Heart left ventricle (tissue), 13 donors: ENCODE measurements around the gene ZNF783.

Experiments
- POLR2A ChIP-seq, 2 donors: fragments of 450-650 bp; IDR thresholded peaks; one replicate each; pipeline ENCODE4 v1.6.1; 2017; ENCODE audit warnings: antibody characterized with exemption in 2 of 2, mild to moderate bottlenecking in 2 of 2, moderate library complexity in 2 of 2
- TF ChIP-seq, protein P1 (sequence below), 12 donors: fragments of 200-600 bp; sonication (generic) in 4 of 12; IDR thresholded peaks; one replicate each; pipeline versions ENCODE4 v1.5.0 to v1.8.0; 2018 to 2022; ENCODE audit warnings: antibody characterized with exemption in 12 of 12, mild to moderate bottlenecking in 5 of 12
- donor health status: ischemic (EF 13 %, LVEDD 7.1; RV severe dilation, severe dysfunction).
- donor health status: DM: no; HTN: yes; CAD: no.
- donor health status: DM: no; HTN: no; CAD: no.
- donor health status: ischemic (EF 25% LVEDD 6.9; RV normal size, moderate dysfunction).
- donor health status: ischemic (EF 25% LVEDD 5.7; RV mildly dilated, moderate dysfunction).
- donor health status: ischemic (EF 35%, LVEDD 5.7; RV mildly dilated, moderate dysfunction).
- donor health status: nonischemic (EF 11% LVEDD 7.7; RV severe dilation, severe dysfunction).
- donor health status: DM: yes; HTN: yes; CAD: no.
- donor health status: PGD.
- donor health status: ischemic (EF 29% LVEDD 5.4; RV normal size, mild dysfunction).
- donor health status: nonischemic (EF 23%, LVEDD 6.1; RV moderate dilation, normal function).

DNA sequence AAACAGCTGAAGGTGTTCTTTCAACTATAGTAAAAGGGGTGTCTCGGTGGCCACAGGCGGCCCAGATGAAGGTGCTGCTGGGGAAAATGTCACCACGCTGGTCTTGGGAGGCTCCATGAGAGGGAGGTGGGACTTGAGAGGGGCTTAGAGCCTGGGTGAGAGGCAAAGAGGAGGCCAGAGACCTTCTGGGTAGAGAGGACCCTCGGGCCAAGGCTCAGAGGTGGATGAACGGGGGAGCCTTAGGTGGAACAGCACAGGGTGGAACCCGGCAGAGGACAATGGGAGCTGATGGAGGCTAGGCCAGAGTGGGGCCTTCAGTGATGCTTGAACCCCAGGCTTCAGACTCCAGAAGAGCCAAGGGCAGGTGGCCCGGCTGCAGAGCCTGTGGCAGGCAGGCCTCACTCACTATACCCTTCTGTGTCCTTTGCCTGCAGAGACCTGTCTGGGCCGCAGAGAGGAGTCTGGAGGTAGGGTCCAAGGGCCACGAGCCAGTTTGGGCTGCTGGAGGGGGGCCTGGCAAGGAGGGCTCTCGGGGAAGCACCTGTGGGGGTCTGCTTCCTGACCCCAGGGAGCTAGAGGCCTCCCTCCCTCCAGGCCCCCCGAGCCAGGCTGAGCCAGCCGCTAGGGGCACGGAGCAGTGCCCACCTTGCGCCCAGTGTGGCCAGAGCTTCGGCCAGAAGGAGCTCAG, 32.1 kb downstream of the ZNF783 start:
- TF ChIP-seq, protein P1, sequence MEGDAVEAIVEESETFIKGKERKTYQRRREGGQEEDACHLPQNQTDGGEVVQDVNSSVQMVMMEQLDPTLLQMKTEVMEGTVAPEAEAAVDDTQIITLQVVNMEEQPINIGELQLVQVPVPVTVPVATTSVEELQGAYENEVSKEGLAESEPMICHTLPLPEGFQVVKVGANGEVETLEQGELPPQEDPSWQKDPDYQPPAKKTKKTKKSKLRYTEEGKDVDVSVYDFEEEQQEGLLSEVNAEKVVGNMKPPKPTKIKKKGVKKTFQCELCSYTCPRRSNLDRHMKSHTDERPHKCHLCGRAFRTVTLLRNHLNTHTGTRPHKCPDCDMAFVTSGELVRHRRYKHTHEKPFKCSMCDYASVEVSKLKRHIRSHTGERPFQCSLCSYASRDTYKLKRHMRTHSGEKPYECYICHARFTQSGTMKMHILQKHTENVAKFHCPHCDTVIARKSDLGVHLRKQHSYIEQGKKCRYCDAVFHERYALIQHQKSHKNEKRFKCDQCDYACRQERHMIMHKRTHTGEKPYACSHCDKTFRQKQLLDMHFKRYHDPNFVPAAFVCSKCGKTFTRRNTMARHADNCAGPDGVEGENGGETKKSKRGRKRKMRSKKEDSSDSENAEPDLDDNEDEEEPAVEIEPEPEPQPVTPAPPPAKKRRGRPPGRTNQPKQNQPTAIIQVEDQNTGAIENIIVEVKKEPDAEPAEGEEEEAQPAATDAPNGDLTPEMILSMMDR (IDR thresholded peaks at IDR 0.05): no peak
- no peak for TF ChIP-seq POLR2A (IDR thresholded peaks at IDR 0.05)
